Fibroblast of upper back skin (primary cell): Measurements from ENCODE around the gene SH3BP4.
A peak's percentile ranks its signal among the peaks of the same experiment; 100 is the strongest.

Source experiments
- DNase-seq: peaks from one replicate; pipeline ENCODE4 v3.0.0-alpha.2; 2013

SH3BP4 gene

DNA sequence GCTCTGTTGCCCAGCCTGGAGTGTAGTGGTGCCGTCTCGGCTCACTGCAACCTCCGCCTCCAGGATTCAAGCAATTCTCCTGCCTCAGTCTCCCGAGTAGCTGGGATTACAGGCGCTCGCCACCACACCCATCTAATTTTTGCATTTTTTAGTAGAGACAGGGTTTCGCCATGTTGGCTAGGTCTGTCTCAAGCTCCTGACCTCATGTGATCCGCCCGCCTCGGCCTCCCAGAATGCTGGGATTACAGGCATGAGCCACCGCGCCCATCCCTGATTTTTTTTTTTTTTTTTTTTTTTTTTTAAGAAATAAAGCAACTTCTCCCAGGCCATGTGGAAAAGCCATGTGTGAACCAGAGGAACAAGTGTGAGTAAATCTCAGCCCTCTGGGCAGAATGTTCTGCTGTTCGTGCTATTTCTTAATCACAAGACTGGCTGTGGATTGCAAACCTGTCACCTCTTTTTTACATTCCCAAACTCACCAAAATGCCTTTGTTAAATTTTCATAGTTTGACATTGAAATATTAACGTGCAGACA lies 6.4 kb upstream of the SH3BP4 start:
- no peak for DNase-seq

DNA sequence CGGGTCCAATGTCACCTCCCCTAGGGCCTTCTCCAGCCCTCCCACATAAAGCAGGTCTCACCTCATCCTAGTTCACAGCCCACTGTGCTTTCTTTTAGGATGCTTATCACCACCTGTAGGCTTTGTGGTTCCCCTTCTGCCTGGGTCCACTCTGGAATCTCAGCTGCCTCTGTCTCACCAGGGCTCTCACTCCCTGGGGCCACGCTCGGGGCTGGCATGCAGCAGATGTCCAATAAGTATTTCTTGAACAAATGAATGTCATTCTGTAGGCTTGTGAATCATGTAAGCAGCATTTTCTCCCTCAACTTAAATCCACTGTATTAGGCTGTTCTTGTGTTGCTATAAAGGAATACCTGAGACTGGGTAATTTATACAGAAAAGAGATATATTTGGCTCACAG lies 4.3 kb upstream of the SH3BP4 start:
- no peak for DNase-seq

DNA sequence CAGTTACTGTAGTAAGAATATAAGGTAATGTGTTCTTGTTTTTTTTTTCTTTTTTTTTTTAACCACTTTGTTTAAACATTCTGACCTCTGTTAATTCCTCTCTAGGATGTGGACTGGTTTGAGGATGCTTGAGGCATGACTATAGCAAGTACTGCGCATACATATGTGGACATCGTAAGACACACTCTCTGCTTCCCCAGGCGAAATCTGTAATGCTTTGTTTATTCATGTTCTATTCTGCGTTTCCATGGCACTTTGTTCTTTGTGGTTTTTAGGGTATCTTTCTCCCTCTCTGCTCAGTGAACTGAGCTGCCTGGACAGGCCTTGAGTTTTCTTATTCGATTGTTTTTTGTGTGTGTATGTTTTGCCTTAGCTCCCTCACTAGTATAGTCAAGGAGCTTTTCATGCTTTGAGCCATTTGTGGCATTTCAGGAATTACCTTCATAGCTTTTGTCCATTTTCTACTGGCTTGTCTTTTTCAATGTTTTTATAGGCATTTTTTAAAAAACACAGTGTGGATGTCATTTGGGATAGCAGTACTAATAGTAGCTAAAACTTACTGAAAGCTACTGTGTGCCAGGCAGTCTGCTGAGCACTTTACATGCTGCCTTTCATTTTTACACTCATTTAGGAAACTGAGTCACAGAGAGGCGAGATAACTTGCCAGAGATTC lies 1.9 kb upstream of the SH3BP4 start:
- peak; percentile 98 for DNase-seq

DNA sequence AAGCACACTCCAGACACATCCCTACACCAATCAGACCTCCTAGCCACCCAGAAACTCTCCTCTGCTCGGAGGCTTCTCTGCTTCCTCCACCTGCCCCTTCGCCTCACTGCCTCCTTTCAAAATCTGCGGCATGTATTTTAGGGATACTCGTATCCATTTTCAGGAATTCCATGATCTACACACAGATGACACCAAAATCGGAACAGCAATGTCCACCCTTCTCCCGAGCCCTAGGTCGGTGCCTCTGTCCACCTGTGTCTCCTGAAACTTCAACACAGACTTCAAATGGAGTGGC lies 1.4 kb upstream of the SH3BP4 start:
- DNase-seq, result no peak

DNA sequence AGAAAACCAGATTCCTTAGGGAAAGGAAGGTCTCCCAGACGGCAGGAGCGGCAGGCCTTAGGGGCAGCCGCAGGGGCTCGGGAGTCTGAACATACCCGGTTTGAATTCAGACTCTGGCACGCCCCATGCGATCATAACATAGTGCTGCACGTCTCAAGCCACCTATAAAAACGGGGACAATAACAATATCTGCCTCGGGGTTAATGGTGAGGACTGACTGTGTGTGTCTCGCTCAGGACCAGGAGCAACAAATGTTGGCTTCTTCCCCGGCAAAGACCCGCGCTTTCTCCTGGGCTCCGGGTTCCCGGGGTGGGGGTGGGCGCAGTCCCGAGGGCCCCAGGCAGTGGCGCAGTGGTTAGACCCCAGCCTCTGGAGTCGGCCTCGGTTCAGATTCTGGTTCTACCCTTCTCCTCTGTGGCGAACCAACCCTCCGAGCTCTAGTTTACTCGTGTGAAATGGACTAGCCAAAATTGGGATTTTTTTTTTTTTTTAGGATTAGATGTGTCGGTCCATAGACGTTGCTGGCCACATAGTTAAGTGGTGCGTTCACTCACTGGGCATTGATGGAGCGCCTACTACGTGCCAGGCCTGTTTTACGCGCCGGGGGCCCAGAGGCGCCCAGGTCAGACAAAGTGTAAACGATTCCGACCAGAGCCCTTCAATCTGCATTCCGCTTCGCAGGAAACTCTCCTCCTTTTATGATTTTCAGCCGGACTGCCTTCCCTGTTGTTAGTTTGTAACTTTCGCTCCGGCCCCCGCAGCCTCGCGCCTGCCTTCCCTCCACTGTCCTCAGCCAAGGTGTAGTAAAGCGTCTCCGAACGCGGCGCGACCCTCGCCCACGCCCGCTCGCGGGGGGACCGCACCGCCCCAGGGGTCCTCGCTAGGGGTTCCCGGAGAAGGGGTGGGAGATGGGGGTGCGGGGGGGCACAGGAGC lies 820 bp upstream of the SH3BP4 start:
- peak; percentile 51 for DNase-seq

DNA sequence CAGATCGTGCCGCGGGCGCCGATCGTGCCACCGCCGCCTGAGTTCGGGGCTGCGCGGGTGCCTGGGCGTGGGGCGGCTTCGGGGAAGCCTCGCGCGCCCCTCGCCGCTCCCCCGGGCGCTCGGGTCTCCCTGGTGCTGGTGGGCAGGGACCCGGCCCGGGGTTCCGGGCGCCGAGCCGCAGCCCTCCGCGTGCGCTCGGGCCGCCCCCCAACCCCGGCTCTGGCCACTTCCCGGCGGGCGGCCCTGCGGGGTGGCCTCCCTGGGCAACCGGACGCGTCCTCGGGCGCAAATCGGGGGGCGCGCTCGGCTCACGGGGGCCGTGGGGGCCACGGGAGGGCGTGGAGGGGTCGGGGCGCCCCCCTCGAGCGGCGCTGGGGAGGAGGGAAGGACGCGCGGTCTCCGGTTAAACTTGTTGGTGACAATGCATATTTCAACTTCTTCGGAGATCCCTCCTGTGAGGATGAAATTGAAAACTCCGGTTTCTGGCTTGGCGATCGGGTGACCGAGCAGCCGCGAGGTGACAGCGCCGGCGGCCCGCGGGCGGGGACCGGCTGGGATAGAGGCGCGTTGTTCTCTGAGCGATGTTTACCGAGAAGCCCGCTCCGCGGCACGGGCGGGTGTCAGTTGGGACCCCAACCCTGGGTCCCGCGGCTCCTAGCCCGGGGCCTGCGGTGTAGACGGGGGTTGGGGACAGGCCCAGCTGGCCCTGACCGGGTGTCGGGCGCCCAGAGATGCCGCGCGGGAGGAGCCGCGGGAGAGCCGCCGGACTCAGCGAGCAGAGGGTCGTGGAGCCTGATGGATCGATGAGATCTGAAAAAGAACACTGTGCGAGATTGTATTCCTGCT lies 676 bp downstream of the SH3BP4 start:
- no peak for DNase-seq

DNA sequence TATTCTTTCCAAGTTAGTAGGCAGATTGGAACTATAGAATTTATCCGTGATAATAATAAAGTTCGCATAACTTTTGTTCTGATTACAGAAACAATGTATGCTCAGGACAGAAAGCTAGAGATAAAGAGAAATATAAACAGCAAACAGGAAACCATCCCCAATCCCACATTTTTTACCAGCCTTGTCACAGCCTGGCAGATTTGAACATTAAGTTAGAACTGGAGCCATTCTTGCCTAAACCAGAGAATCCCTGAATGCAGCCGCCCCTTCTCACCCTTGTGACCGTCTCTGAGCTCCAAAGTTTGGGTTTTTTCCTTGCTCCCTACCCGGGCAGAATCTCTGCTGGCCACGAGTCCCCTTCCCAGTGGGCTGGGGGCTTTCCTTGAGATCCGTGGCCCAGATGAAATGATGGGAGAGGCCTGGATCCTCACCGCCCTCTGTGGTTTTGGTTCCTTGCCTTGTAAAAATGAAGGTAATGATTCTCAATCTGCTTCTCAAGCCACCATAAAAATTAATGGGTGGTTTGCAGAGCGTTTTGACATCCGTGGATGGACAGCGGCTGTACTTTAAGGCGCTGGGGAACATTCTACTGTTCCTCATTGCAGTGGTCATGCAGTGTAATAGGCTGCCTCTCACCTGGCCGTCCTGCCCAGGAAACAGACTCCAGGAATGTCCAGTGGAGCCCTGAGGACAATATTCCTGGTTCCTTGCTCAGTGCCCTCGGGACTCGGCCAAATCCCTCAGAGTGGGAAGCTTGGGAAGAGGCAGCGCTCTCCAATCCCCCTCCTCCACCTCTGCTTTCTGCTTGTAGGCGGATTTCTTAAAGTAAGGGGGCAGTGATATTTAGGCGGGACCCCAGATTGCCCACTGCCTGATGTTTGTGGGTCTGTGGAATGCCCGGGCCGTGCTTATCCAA lies 1.6 kb downstream of the SH3BP4 start:
- DNase-seq, result no peak

DNA sequence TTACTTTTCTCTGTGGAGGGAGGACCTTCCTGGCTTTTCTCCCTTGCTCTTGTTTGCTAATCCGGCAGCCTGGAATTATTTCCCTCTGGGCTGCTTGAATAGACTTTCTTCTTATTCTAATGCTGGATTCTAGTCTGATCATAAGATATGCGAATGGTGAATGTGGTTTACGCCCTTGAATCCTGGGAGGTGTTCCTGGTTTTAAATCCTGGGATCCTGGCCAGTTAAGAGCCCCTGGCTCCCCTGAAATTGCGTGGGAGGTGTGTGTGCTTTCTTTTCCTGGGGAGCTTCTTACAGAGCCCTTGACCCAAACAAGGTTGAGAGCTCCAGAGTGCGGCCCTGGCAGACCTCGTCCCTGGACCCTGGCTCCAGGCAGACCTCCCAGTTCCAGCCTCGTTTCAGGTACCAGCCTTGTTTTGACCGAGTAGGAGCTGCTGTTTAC lies 2.8 kb downstream of the SH3BP4 start:
- DNase-seq, result peak; percentile 55

DNA sequence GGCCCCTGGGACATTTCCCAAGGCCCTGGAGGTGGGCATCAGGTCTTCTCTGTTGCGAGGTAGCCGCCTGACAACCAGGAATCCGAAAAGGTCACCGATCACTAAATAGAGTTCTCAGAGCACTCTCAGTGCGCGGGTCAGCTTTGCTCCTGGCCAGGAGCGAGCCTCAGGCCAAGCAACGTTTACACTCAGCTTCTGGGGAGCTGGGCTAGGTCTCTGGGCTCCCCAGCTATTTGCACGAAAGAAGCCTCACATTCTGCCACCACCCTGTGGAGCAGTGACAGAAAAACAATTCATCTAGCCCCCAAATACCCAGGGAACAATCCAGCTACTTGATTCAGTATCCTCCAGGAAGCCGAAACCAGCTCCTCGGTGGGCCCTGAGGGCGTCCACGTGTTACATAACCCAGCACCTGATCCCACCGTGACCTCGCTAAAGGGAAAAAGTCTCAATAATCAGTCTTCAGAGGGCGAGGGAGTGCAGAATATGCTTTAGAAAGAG lies 3.3 kb downstream of the SH3BP4 start:
- no peak for DNase-seq

DNA sequence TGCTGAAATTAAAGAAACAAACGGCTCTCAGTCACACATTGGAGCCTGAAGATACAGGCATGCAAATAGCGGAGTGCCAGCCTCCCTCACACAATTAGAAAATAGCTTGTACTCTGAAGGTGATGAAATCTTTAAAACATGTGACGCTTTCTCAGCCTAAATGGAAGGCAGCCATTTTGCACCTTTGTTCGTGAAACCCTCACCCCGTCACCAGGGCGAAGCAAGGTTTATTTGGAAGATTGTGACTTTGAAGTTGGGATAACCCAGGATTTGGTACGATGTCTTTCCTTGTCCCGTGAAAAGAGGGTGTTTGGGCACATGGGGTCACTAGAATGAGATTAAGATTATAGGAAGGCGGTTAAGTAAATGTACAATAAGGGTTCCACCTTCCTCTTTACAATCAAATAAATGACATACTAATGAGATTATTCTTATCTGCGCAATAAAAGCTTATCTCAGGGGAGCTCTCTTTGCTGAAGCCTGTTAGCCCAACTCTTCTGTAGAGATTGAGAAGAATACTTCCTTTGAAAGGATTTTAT lies 4.2 kb downstream of the SH3BP4 start:
- no peak for DNase-seq

DNA sequence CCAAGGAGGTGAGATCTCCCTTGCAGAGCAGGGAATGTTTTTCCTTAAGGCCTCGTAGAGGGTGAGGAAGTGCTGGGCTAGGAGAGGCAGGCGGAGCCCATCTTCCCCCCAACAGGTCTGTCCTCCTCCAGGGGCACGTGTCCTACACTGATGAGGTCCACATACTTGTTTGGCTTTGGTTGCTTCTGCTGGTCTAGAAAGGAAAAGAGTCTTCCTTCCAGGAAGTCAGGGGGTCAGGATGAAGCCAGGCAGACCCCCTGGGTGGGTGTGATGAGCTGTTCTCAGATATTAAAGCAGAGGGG lies 6.0 kb downstream of the SH3BP4 start:
- DNase-seq, result no peak

DNA sequence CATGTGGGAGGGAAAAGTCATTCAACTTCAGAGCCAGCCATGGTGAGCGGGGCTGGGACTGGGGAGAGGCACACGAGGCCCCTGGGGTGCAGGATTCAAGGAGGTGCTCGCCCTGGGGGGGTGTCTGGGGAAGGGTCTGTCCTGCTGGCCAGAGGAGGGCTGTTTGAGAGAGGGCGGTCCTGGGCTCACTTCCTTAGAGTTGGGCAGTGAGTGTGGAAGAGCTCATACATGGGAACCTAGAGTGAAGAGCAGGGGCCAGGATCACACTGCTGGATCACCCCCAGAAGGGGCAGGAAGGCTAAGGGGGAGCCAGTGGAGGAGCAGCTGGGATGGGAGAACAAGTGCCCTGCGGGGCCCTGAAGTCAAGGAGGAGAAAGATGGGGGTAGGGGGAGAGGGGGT lies 6.5 kb downstream of the SH3BP4 start:
- DNase-seq, result no peak

DNA sequence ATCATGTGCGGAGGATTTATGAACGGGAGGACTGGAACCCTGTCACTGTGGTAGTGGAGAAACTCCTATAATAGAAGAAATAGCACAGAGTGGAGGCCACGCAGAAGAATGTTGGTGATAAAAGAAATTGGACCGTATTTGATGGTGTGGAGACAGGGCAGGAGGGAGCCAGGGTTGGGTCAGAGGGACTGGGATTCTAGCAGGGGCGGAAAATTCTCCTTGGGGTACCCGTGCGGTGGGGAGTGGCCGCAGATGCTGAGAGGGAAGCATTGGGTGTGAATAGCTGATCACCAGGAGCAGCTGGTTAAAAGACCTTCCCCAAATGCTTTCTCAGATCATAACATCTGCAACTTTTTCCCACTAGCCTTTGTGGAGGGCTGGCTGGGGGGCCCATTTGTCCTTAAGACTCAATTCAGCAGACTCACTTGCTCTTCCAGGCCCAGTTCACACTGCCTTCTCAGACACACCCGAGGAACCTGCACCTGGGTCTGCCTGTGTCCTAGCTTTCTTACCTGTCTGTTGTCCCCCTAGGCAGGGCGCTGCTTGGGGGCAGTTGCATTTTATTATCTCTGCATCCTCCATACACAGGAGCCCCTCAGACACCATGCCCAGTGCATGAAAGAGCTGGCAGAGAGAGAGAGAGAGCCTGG lies 7.1 kb downstream of the SH3BP4 start:
- no peak for DNase-seq

DNA sequence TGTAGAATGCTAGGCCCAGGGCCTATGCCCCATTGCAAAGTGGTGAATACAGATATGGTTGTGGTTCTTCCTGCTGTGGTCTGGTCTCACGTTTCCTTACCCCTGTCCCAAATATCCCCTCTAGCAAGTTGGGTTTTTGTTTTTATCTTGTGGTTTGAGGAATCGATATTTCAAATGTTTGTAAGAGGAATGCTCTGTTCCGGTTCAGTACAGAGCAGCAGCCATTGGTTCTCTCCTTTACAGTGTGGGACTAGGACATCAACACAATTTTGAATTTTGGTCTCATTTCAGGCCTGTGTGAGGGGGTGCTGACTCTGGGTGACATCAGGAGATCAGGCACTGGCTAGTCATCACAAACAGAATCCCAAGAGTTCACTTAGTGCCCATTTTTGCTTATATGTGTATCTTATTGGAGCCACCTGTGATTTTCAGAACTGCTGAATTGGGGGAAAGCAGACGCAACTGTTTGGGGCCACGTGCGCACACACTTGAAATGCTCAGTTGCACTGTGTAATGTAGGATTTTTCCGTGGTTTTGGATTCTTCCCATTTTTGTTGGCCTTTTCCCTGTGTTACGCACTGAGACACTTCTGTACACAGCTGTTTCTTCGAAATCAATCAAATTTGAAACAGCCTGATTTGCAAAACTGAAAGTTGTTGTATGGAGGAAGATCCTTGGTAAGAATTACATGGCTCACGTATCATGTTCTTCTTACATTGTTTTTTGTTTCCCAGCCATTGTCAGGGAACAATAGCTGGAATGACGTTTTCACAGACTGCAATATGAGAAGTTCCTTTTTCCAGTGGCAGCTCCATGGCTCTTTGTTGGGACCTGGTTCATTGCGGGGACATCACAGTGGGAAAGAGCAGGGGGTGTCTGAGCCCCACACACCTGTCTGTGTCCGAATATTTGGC lies 8.6 kb downstream of the SH3BP4 start:
- peak; percentile 80 for DNase-seq

DNA sequence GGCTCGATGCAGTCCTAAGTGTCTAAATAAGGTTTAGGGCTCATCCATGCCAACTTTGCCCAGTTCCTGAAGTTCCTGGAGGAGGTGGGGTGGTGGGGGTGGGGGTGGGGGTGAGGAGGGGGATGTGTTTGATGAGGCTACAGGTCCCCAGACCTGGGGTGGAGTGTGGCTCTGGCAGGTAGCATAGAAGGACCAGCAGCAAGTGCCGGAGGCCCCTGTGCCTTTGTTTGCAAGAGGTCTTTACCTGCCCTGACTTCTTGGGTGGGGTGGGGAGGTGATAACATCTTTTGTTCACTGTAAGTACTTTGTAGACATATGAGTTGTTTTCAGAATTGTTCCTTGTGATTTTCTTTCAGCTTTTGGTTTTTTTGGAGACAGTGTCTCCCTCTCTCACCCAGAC lies 10.0 kb downstream of the SH3BP4 start:
- DNase-seq, result no peak

DNA sequence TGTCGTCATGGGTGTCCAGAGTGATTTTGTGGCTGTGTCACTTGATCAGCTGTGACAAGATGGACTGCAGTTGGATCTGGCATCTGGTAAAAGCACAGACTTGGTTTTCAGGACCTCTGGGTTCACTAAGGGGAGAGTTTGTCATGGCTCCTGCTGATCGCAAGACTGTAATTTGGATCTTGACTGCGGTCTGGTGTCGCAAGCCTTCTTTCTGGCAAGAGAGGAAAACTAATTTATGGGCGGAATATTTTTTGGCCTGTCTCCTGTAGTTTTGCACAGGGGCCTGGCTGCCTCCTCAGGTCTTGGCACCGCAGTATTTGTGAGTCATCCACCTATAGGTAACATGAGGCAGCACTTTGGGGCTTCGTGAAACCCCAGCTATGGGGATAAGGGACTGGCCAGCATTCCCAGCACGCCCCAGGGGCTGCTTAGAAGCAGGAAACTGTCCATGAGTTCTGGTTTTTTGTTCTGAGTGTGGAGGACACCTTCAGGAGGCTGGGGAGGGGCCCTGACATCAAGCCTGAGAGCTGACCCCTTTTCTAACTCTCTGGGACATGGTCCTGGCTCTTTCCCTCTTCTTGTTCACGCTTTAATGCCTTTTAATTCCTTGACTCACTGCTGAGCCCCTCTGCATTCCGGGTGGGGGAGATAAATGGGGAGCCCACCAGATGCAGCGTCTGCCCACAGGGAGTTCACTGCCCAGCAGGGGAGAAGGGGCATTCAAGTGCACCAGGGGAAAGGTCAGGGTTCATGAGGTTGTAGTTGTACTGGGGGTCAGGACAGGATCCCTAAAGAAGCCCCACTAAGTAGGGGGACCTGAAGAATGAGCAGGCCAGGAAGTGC lies 12.2 kb downstream of the SH3BP4 start:
- DNase-seq, result peak; percentile 93

DNA sequence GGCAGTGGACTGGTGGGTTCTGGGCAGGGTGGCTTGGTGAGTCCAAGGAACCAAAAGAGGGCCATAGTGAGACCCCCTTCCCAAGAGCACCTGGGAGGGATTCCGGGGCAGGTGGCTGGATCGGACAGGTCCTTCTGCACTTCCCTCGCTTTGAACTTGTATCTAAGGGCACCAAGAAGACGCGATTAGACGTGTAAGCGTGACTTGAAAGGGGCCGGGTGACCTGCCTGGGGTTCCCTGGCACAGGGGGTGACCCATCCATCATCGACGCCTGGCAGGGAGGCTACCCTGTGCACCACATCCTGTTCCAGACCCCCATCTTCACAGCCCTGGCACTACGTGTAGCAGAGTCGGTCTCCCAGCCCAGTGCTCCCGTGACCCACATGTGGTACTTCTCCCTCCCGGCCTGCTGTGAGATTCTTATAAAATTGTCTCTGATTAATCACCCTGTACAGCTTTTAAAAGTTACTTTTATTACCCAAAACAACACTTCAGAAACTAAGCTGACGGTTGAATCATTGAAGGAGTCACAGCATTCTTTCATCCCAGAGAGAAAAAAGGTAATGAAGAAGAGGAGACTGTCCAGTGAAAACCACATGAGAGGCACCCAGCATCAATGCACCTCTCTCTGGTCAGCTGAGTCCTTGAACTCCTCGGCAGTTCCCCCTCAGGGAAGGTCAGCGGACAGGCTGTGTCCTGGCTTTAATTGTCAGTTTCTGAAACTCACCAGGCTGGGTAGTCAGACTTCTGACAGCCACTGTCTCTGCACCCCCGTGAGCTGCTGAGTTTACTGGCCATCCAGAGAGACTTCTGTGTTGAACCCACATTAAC lies 13.0 kb downstream of the SH3BP4 start:
- DNase-seq, result no peak

DNA sequence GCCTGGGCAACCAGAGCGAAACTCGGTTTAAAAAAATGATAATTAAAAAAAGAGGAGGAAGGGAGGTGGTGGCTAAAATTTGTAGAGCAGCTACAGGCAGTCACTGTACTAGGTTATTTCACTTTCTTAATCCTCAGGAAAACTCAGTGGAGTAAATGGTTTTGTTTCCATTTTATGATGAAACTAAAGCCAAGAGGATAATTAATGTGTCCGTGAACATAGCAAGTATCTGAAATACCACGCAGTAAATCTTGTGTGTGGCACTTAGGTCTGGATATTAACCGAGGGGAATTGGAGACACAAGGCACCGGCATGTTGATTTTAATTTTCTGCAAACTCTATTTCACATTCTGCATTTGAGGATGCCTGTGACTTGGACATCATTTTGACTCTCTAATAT lies 14.5 kb downstream of the SH3BP4 start:
- DNase-seq, result no peak
